GM12892 (cell line): ENCODE results near the gene KIFAP3.

ENCODE experiments used
- POLR2A ChIP-seq: IDR thresholded peaks from 2 replicates; pipeline ENCODE4 v1.6.1; 2011; ENCODE audit warnings: low read depth, low read length, control low read depth
- POLR2AphosphoS5 ChIP-seq: IDR thresholded peaks from 2 replicates; pipeline ENCODE4 v1.6.1; 2011; ENCODE audit warnings: low read depth, low read length, control low read depth

- TF ChIP-seq POLR2A (no peak), POLR2AphosphoS5 (no peak)
Measured at GRCh38 chr1:169924063-169924462, 150.4 kb downstream of the KIFAP3 start.
